GM12874 (cell line): ENCODE measurements around the gene FAF1.

ENCODE experiments used
- TF ChIP-seq, protein P1 (sequence below): IDR thresholded peaks from 2 replicates; pipeline ENCODE4 v1.5.1; 2011; ENCODE audit warnings: low read depth, mild to moderate bottlenecking, control low read depth, low read length, moderate library complexity; ENCODE audit not compliant: insufficient read depth

Gene FAF1

GRCh38 chr1:50591598-50591997 lies 368.5 kb downstream of the FAF1 start:
- TF ChIP-seq, protein P1, sequence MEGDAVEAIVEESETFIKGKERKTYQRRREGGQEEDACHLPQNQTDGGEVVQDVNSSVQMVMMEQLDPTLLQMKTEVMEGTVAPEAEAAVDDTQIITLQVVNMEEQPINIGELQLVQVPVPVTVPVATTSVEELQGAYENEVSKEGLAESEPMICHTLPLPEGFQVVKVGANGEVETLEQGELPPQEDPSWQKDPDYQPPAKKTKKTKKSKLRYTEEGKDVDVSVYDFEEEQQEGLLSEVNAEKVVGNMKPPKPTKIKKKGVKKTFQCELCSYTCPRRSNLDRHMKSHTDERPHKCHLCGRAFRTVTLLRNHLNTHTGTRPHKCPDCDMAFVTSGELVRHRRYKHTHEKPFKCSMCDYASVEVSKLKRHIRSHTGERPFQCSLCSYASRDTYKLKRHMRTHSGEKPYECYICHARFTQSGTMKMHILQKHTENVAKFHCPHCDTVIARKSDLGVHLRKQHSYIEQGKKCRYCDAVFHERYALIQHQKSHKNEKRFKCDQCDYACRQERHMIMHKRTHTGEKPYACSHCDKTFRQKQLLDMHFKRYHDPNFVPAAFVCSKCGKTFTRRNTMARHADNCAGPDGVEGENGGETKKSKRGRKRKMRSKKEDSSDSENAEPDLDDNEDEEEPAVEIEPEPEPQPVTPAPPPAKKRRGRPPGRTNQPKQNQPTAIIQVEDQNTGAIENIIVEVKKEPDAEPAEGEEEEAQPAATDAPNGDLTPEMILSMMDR: no peak

DNA sequence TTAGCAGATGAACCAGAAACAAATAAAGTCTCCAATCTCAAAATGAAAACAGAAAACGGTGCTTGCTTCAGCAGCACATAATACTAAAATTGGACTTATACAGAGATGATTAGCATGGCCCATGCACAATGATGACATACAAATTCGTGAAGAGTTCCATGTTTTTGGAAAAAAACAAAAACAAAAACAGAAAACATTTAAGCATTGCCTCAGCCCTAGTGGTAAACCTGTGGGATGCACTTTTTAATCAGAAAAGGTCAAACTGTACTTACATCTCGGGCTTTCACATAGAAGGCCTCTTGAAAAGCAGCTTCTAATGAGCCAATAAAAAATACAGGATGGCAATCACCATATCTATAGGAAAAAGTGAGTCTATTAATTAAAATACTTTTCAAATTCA lies 377.7 kb downstream of the FAF1 start:
- TF ChIP-seq, protein P1: no peak

- TF ChIP-seq, protein P1: no peak
These were observed 390.0 kb downstream of the FAF1 start for GRCh38 chr1:50570066-50570468.

DNA sequence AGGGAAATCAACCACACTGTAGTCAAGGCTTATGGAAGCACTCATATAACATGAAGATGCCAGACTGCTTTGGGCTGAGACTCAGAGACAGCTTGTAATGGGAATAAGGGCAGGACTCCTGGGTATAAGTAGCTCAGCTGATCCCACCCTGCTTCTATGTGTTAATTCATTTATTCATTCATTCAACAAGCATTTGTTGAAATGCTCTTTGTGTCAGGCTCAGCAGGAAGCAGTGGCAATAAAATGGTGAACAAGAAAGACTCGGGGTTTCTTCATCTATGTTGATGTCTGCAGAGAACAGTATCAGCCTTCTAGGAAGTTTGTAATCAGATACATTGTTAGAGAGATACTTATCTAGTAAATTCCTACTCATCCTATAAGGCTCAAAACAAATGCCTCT lies 391.3 kb downstream of the FAF1 start:
- TF ChIP-seq, protein P1: no peak

DNA sequence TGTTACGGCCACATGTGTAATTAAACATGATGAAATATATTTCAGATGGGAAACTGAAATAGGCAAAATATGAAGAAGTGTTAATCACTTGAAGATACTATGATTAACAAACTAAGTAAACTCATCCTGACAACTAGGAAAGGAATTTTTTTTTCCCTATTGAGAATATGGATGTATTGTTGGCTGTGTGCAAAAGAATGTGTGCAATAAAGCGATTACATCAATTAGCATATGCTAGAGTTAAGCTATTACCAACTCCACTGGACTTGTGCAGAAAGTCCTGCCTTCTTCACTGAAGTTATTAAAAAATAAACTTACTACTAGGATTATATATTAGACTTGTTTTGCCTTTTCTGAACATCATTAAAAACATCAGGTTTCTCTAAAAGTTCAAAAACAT lies 393.7 kb downstream of the FAF1 start:
- TF ChIP-seq, protein P1: no peak

DNA sequence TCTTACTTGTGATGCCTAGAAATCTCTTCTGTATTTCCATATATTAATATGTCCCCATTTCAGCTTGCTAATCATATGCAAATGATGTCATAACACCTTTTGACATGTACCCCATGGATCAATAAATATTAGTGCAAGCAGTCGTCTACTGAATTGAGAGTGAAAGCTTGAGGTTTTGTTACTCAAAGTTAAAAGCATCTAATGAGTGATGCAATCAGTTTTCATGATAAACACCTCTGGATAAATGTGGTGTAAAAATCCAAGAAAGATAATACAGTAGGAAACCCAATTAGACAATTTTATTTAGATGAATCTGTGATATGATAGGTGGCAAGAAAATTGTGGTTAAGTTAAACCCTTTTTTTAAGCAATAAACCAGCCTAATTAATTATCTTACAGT lies 395.6 kb downstream of the FAF1 start:
- TF ChIP-seq, protein P1: no peak

DNA sequence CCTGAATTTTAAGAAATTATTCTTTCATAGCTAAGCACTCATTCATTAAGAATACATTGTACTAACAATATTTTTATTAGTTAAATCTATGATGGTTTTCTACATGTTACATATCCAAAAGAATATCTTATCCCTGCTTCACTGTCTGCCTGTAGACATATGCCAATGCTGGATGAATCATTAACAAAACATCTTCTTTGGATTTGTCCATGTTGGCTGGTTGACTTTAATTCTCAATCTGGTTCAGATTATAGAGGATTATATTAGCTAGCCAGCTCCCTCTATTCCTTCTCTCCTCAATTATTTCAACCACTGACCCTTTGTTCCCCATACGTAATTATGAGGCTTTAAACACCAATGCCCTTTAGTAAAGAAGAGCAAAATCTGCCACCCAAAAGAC lies 398.0 kb downstream of the FAF1 start:
- TF ChIP-seq, protein P1: no peak

GRCh38 chr1:50559421-50559820 lies 400.6 kb downstream of the FAF1 start:
- TF ChIP-seq, protein P1: no peak
